ENCODE results near the gene ATRNL1. TPM values are rescaled to one million over a fixed set of nuclear protein-coding genes. Genes with fewer than 3 reads are reported as not detected.

The ATRNL1 gene
- polyA plus RNA-seq, 1 of the 3 experiments (the other 2 are of a cell fraction): 0.67 TPM

DNA sequence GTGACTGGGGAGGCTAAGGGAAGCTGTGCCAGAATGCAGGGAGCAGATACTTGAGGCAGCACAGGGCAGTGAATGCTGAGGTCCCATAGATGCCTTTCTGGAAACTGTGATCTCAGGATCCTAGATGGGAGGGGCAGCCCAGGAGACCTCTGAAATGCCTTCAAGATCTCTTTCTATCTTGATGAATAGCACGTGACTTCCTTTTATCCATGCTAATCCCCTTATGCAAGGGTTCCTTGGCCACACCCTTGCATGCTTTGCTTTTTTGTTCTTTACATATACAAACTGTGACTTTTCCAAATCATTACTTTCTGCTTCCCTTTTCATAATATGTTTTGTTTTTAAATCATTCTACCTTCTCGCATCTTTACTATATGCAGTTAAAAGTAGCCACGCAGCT is 14.7 kb downstream of the ATRNL1 start:
- Histone ChIP-seq H3K4me1 (ENCODE audit: control insufficient read depth in 1 of 2, insufficient read depth in 2 of 2, low read depth in 1 of 2, low read length in 1 of 2) (peaks cover 0 to 4% of the 10 kb centered on the region in 2 experiments; a peak in 2 of 4 replicates), H3F3A (replicated peaks; ENCODE audit: insufficient read depth) (no peaks in the 10 kb centered on the region), H3K27ac (ENCODE audit: low read depth in 2 of 2, low read length in 1 of 2) (no peak overlapping the region), H2AFZ (ENCODE audit: low read depth) (no peak overlapping the region), H3K9ac (no peak overlapping the region), H3K79me2 (ENCODE audit: insufficient read depth) (no peaks in the 10 kb centered on the region), H3K4me3 (ENCODE audit: low read depth in 2 of 2, low read length in 1 of 2) (no peak overlapping the region), H3K9me3 (no peaks in the 10 kb centered on the region), H3K9me2 (no peaks in the 10 kb centered on the region), H3K4me2 (no peak overlapping the region), H3K36me3 (replicated peaks in 1 of 2; ENCODE audit: control insufficient read depth in 1 of 2, insufficient read depth in 2 of 2, low read length in 1 of 2) (no peaks in the 10 kb centered on the region), H3K27me3 (ENCODE audit: insufficient read depth) (no peaks in the 10 kb centered on the region), H4K20me1 (ENCODE audit: insufficient read depth) (no peaks in the 10 kb centered on the region)
- ChIA-PET CTCF (no interaction called here), POLR2A (no interaction called here)
- no peak for TF ChIP-seq SMC3 (IDR thresholded peaks at IDR 0.05; ENCODE audit: low read depth, low read length)
- TF ChIP-seq NFIC (IDR thresholded peaks at IDR 0.05; ENCODE audit: borderline replicate concordance): no peak
- no peak for TF ChIP-seq PBX3 (IDR thresholded peaks at IDR 0.05)
- TF ChIP-seq, protein P1, sequence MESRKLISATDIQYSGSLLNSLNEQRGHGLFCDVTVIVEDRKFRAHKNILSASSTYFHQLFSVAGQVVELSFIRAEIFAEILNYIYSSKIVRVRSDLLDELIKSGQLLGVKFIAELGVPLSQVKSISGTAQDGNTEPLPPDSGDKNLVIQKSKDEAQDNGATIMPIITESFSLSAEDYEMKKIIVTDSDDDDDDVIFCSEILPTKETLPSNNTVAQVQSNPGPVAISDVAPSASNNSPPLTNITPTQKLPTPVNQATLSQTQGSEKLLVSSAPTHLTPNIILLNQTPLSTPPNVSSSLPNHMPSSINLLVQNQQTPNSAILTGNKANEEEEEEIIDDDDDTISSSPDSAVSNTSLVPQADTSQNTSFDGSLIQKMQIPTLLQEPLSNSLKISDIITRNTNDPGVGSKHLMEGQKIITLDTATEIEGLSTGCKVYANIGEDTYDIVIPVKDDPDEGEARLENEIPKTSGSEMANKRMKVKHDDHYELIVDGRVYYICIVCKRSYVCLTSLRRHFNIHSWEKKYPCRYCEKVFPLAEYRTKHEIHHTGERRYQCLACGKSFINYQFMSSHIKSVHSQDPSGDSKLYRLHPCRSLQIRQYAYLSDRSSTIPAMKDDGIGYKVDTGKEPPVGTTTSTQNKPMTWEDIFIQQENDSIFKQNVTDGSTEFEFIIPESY (IDR thresholded peaks at IDR 0.05; ENCODE audit: borderline replicate concordance, low read depth): no peak
- TF ChIP-seq MEF2A (IDR thresholded peaks at IDR 0.05; ENCODE audit: borderline replicate concordance, low read depth): no peak
- TF ChIP-seq CHD2 (IDR thresholded peaks at IDR 0.05; ENCODE audit: low read length, partially characterized antibody): no peak
- TF ChIP-seq IRF3 (IDR thresholded peaks at IDR 0.05; ENCODE audit: low read depth, low read length): no peak
- TF ChIP-seq JUND (IDR thresholded peaks at IDR 0.05): no peak
- TF ChIP-seq GABPA (IDR thresholded peaks at IDR 0.05; ENCODE audit: low read depth): no peak
- no peak for TF ChIP-seq POLR2AphosphoS5 (IDR thresholded peaks at IDR 0.05; ENCODE audit: low read depth, low read length)
- TF ChIP-seq FOXJ3 (CRISPR knock-in tag; IDR thresholded peaks at IDR 0.05): no peak
- TF ChIP-seq RFX5 (IDR thresholded peaks at IDR 0.05; ENCODE audit: low read length): no peak
- no peak for TF ChIP-seq RCOR1 (IDR thresholded peaks at IDR 0.05; ENCODE audit: low read length)
- no peak for TF ChIP-seq USF1 (IDR thresholded peaks at IDR 0.05; ENCODE audit: borderline replicate concordance, low read depth)
- no peak for TF ChIP-seq NRF1 (IDR thresholded peaks at IDR 0.05; ENCODE audit: low read depth, low read length)
- TF ChIP-seq GATA2 (CRISPR knock-in tag; IDR thresholded peaks at IDR 0.05): no peak
- TF ChIP-seq RAD21 (IDR thresholded peaks at IDR 0.05; ENCODE audit: low read length): no peak
- no peak for TF ChIP-seq SIN3A (IDR thresholded peaks at IDR 0.05; ENCODE audit: borderline replicate concordance, low read depth, low read length)
- no peak for TF ChIP-seq TCF12 (IDR thresholded peaks at IDR 0.05)
- TF ChIP-seq, protein P2, sequence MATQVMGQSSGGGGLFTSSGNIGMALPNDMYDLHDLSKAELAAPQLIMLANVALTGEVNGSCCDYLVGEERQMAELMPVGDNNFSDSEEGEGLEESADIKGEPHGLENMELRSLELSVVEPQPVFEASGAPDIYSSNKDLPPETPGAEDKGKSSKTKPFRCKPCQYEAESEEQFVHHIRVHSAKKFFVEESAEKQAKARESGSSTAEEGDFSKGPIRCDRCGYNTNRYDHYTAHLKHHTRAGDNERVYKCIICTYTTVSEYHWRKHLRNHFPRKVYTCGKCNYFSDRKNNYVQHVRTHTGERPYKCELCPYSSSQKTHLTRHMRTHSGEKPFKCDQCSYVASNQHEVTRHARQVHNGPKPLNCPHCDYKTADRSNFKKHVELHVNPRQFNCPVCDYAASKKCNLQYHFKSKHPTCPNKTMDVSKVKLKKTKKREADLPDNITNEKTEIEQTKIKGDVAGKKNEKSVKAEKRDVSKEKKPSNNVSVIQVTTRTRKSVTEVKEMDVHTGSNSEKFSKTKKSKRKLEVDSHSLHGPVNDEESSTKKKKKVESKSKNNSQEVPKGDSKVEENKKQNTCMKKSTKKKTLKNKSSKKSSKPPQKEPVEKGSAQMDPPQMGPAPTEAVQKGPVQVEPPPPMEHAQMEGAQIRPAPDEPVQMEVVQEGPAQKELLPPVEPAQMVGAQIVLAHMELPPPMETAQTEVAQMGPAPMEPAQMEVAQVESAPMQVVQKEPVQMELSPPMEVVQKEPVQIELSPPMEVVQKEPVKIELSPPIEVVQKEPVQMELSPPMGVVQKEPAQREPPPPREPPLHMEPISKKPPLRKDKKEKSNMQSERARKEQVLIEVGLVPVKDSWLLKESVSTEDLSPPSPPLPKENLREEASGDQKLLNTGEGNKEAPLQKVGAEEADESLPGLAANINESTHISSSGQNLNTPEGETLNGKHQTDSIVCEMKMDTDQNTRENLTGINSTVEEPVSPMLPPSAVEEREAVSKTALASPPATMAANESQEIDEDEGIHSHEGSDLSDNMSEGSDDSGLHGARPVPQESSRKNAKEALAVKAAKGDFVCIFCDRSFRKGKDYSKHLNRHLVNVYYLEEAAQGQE (IDR thresholded peaks at IDR 0.05; ENCODE audit: low read depth, low read length): no peak
- DNase-seq: no peak
- 63% methylated on average over 3 of the region's 3 CpGs for WGBS (ENCODE audit: low lambda C conversion rate)
